ENCODE results near the gene MAPK1. TPM values are rescaled to one million over a fixed set of nuclear protein-coding genes. Genes with fewer than 3 reads are reported as not detected.
A peak's percentile ranks its signal among the peaks of the same experiment; 100 is the strongest.
"Not testable (repeated sequence)": the region's sequence is repeated elsewhere in the genome, so short reads cannot be mapped to it uniquely, and the experiment has no call there.

The MAPK1 gene
- total RNA-seq, 1 donor from 2014 or later, result 149 TPM

DNA sequence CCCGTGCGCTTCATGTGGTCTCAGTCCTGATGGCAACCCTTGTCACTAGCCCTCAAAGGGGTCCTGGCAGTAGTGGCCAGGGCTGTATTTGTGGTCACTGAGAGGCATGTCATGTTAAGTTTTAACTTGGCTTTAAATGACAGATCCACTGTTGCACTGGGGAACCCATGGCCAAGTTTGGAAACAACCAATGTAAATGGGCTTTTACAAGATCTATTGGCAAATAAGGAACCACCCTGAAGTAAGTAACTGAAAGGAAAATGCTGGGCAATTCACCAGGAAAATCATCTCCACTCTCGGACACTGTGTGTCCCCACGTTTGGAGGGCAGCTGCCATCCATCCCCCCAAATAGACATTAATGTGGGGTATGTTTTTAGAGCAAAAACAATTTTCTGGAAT is 140.3 kb downstream of the MAPK1 start:
- DNase-seq (no peak), ATAC-seq (ENCODE audit: low read depth) (no peak)
- ChIA-PET POLR2A (interaction anchor here (1.0 kb wide), 1 partner anchor 61 kb away, joined by 3 read pairs; the partner anchor contains the start of gene PPIL2), CTCF (no interaction called here)
- H3K4me1 Mint-ChIP-seq, result peaks cover 31% of the 10 kb centered on the region
- no peak overlapping the region for H3K4me3 Mint-ChIP-seq
- peaks cover 15% of the 10 kb centered on the region for H3K36me3 Mint-ChIP-seq (ENCODE audit: low read depth)
- intact Hi-C loops (cut with micrococcal nuclease), result no loop called here
- no peak overlapping the region for H3K27ac Mint-ChIP-seq
- no peaks in the 10 kb centered on the region for H3K9me3 Mint-ChIP-seq
- TF ChIP-seq, protein P1, sequence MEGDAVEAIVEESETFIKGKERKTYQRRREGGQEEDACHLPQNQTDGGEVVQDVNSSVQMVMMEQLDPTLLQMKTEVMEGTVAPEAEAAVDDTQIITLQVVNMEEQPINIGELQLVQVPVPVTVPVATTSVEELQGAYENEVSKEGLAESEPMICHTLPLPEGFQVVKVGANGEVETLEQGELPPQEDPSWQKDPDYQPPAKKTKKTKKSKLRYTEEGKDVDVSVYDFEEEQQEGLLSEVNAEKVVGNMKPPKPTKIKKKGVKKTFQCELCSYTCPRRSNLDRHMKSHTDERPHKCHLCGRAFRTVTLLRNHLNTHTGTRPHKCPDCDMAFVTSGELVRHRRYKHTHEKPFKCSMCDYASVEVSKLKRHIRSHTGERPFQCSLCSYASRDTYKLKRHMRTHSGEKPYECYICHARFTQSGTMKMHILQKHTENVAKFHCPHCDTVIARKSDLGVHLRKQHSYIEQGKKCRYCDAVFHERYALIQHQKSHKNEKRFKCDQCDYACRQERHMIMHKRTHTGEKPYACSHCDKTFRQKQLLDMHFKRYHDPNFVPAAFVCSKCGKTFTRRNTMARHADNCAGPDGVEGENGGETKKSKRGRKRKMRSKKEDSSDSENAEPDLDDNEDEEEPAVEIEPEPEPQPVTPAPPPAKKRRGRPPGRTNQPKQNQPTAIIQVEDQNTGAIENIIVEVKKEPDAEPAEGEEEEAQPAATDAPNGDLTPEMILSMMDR (IDR thresholded peaks at IDR 0.05), result no peak
- H3K27me3 Mint-ChIP-seq, result no peaks in the 10 kb centered on the region

- POLR2A ChIA-PET, result interaction anchor here (1.0 to 1.4 kb wide), 2 partner anchors 9 to 61 kb away, joined by 3 to 4 read pairs; partner anchors contain the start of genes PPIL2 and YPEL1
Measured at GRCh38 chr22:21726650-21727049, 140.8 kb downstream of the MAPK1 start.

DNA sequence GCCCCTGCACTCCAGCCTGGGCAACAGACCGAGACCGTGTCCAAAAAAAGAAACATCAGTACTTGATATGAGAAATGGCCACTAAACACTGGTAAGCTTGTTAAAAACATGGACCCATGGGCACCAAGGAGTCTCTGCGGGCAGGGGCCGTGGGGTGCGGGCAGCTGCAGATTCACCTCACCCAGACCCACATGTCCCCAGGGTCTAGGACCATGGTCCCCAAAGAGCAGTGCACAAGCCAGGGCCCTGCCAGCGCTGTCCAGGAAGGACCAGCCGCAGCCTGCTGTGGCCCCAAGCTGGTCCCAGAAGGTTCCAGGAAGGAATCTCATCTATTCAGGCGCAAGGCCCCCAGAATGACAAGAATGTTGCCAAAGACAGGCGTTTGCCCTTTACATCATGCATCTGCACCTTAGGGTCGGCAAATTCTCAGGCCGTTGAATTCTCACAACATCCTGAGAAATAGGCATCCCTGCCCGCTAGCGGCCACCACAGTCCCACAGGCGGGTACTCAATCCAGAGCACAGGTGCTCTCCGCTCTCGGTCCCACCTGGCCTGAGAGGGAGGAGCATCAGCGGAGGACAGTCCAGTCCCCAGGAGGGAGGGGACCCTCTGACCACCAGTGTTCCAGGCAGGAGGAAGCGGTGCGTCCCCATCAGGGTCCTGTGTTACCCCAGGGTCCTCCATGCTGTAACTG is 141.3 kb downstream of the MAPK1 start:
- Mint-ChIP-seq H3K36me3 (ENCODE audit: low read depth) (peaks cover 18% of the 10 kb centered on the region), H3K9me3 (no peaks in the 10 kb centered on the region), H3K27me3 (no peaks in the 10 kb centered on the region), H3K4me3 (no peak overlapping the region), H3K4me1 (peaks cover 23% of the 10 kb centered on the region), H3K27ac (no peak overlapping the region)
- TF ChIP-seq, protein P1 (IDR thresholded peaks at IDR 0.05), result no peak
- ChIA-PET POLR2A (interaction anchor here (1.0 to 1.4 kb wide), 2 partner anchors 10 to 60 kb away, joined by 3 to 4 read pairs; partner anchors contain the start of genes PPIL2 and YPEL1), CTCF (no interaction called here)
- intact Hi-C loops (cut with micrococcal nuclease), result loop anchor here (1.0 kb wide), 1 partner anchor 13 kb away; no protein-coding TSS in a partner anchor
- no peak for DNase-seq
- no peak for ATAC-seq (ENCODE audit: low read depth)

More at GRCh38 chr22:21726650-21727049, 140.8 kb downstream of the MAPK1 start:
- Mint-ChIP-seq H3K4me3 (no peak overlapping the region), H3K27me3 (no peaks in the 10 kb centered on the region), H3K27ac (no peak overlapping the region), H3K4me1 (peaks cover 28% of the 10 kb centered on the region), H3K36me3 (ENCODE audit: low read depth) (peaks cover 17% of the 10 kb centered on the region), H3K9me3 (no peaks in the 10 kb centered on the region)
- CTCF ChIA-PET, result no interaction called here
- intact Hi-C loops (cut with micrococcal nuclease), result loop anchor here (1.0 kb wide), 1 partner anchor 13 kb away; no protein-coding TSS in a partner anchor
- DNase-seq (no peak), ATAC-seq (ENCODE audit: low read depth) (peak; percentile 76)
- TF ChIP-seq, protein P1 (IDR thresholded peaks at IDR 0.05), result no peak

GRCh38 chr22:21724496-21724895 is 142.9 kb downstream of the MAPK1 start:
- ATAC-seq (ENCODE audit: low read depth); H3K27ac Mint-ChIP-seq; H3K27me3 Mint-ChIP-seq; intact Hi-C loops (cut with micrococcal nuclease); H3K9me3 Mint-ChIP-seq; DNase-seq; H3K4me3 Mint-ChIP-seq; POLR2A ChIA-PET; CTCF ChIA-PET: not testable (repeated sequence)
- H3K4me1 Mint-ChIP-seq, result peaks cover 18% of the 10 kb centered on the region
- H3K36me3 Mint-ChIP-seq (ENCODE audit: low read depth), result peaks cover 15% of the 10 kb centered on the region

- DNase-seq; H3K4me3 Mint-ChIP-seq; H3K9me3 Mint-ChIP-seq; H3K27ac Mint-ChIP-seq; ATAC-seq (ENCODE audit: low read depth); H3K36me3 Mint-ChIP-seq (ENCODE audit: low read depth); CTCF ChIA-PET; intact Hi-C loops (cut with micrococcal nuclease); H3K27me3 Mint-ChIP-seq: not testable (repeated sequence)
- POLR2A ChIA-PET, result interaction anchor here (0.7 kb wide), 1 partner anchor 442 kb away, joined by 3 read pairs; no protein-coding TSS in a partner anchor
- H3K4me1 Mint-ChIP-seq, result peaks cover 22% of the 10 kb centered on the region
Measured at GRCh38 chr22:21721195-21721852, 146.1 kb downstream of the MAPK1 start.

GRCh38 chr22:21720191-21720859 is 147.1 kb downstream of the MAPK1 start:
- DNase-seq; H3K27me3 Mint-ChIP-seq; H3K36me3 Mint-ChIP-seq (ENCODE audit: low read depth); H3K27ac Mint-ChIP-seq; H3K4me3 Mint-ChIP-seq; H3K9me3 Mint-ChIP-seq; intact Hi-C loops (cut with micrococcal nuclease); ATAC-seq (ENCODE audit: low read depth); POLR2A ChIA-PET; CTCF ChIA-PET: not testable (repeated sequence)
- H3K4me1 Mint-ChIP-seq, result peaks cover 19% of the 10 kb centered on the region
